ENCODE data around the gene PCDHGA7.
"Not testable (repeated sequence)": the region's sequence is repeated elsewhere in the genome, so short reads cannot be mapped to it uniquely, and the experiment has no call there.

PCDHGA7 gene

DNA sequence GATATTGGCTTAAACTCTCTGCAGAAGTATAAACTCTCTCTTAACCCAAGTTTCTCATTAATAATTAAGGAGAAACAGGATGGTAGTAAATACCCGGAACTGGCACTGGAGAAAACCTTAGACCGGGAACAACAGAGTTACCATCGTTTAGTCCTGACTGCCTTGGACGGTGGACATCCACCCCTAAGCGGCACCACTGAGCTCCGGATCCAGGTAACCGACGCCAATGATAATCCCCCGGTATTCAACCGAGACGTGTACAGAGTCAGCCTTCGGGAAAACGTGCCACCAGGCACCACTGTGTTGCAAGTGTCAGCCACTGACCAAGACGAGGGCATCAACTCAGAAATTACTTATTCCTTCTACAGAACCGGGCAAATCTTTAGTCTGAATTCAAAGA, 16.1 kb downstream of the PCDHGA7 start:
- no peak for DNase-seq

DNA sequence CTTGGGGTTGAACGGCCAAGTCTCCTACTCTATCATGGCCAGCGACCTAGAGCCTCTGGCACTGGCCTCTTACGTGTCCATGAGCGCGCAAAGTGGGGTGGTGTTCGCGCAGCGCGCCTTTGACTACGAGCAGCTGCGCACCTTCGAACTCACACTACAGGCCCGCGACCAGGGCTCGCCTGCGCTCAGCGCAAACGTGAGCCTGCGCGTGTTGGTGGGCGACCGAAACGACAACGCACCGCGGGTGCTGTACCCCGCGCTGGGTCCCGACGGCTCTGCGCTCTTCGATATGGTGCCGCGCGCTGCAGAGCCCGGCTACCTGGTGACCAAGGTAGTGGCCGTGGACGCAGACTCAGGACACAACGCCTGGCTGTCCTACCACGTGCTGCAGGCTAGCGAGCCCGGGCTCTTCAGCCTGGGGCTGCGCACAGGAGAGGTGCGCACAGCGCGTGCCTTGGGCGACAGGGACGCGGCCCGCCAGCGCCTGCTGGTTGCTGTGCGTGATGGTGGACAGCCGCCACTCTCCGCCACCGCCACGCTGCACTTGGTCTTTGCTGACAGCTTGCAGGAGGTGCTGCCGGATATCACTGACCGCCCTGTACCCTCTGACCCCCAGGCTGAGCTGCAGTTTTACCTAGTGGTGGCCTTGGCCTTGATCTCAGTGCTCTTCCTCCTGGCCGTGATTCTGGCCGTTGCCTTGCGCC, 17.2 kb downstream of the PCDHGA7 start:
- DNase-seq, result no peak

DNA sequence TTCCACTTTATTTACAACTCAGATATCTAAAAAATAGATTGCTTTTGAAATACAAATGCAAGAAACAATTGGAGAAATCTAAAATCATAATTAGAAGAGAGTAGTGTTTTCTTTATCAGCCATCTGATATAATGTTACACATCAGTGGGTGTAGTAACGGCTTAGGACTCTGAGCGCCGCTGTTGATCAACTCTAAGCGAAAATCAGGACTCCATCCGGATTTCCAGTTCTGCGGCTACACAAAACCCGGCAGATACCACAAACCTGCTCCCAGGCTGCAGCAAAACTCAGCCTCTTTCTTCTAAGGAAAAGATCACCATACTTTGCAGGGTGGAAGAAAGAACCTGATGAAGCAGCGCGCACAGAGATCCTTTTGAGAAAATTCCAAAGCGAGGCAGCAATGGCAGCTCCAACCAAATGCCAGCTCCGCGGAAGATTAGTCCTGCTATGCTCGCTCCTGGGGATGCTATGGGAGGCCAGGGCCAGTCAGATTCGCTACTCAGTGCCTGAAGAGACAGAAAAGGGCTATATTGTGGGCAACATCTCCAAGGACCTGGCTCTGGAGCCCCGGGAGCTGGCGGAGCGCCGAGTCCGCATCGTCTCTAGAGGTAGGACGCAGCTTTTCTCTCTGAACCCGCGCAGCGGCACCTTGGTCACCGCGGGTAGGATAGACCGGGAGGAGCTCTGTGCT, 20.2 kb downstream of the PCDHGA7 start, which contains the start of gene PCDHGA9:
Gene PCDHGA9 (plus strand): TSS at position 226 of the 691 bp plus-strand sequence. CDS start 175 bp downstream, at position 401.
- peak; percentile 6 to 52 for DNase-seq

DNA sequence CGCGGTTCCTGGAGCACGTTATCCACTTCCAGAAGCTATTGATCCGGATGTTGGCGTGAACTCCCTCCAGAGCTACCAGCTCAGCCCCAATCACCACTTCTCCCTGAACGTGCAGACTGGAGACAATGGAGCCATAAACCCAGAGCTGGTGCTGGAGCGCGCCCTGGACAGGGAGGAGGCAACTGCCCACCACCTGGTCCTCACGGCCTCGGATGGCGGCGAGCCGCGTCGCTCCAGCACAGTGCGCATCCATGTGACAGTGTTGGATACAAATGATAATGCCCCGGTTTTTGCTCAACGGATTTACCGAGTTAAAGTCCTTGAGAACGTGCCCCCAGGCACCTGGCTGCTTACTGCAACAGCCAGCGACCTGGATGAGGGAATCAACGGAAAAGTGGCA, 20.8 kb downstream of the PCDHGA7 start:
- no peak for DNase-seq

DNA sequence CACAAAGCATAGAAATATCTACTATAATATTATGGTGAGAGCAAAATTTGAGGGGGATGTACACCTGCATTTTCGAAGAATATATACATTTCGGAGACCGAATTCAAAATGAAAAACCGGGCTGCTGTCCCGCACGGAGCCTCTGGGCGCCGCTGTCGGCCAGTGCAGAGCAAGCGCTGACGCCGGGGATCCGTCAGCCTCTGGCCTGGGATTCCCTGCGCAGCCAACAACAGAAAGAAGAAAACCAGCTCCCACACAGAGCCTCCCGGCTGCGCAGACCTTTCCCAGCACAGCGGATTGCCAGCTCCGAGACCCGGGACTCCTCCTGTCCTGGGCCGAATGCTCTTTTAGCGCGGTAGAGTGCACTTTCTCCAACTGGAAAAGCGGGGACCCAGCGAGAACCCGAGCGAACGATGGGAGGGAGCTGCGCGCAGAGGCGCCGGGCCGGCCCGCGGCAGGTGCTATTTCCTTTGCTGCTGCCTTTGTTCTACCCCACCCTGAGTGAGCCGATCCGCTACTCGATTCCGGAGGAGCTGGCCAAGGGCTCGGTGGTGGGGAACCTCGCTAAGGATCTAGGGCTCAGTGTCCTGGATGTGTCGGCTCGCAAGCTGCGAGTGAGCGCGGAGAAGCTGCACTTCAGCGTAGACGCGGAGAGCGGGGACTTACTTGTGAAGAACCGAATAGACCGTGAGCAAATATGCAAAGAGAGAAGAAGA, 25.4 kb downstream of the PCDHGA7 start, which contains the start of gene PCDHGB6:
Gene PCDHGB6 (plus strand): TSS at position 232 of the 716 bp plus-strand sequence. CDS start 182 bp downstream, at position 414.
- peak in 1 of 2 experiments; percentile 23 for DNase-seq

DNA sequence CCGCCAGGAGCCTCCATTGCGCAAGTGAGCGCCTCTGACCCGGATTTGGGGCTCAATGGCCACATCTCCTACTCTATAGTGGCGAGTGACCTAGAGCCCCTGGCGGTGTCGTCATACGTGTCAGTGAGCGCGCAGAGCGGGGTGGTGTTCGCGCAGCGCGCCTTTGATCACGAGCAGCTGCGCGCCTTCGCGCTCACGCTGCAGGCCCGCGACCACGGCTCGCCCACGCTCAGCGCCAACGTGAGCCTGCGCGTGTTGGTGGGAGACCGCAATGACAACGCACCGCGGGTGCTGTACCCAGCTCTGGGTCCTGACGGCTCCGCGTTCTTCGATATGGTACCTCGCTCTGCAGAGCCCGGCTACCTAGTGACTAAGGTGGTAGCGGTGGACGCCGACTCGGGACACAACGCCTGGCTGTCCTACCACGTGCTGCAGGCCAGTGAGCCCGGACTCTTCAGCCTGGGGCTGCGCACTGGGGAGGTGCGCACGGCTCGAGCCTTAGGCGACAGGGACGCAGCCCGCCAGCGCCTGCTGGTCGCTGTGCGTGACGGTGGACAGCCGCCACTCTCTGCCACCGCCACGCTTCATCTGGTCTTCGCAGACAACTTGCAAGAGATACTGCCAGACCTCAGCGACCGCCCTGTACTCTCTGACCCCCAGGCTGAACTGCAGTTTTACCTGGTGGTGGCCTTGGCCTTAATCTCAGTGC, 27.2 kb downstream of the PCDHGA7 start:
- no peak for DNase-seq

DNA sequence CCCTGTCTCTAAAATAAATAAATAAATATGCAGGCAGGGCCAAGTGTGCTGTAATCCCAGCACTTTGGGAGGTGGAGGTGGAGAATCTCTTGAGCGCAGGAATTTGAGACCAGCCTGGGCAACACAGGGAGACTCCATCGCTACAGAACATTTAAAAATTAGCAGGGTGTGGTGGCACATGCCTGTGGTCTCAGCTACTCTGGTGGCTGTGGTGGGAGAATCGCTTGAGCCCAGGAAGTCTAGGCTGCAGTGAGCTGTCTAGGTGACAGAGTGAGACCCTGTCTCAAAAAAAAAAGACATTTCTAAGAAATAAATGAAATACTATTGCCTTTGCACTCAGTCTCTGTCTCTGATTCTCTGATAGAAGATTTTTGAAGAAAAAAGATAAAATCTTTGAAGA, 29.0 kb downstream of the PCDHGA7 start:
- no peak for DNase-seq

DNA sequence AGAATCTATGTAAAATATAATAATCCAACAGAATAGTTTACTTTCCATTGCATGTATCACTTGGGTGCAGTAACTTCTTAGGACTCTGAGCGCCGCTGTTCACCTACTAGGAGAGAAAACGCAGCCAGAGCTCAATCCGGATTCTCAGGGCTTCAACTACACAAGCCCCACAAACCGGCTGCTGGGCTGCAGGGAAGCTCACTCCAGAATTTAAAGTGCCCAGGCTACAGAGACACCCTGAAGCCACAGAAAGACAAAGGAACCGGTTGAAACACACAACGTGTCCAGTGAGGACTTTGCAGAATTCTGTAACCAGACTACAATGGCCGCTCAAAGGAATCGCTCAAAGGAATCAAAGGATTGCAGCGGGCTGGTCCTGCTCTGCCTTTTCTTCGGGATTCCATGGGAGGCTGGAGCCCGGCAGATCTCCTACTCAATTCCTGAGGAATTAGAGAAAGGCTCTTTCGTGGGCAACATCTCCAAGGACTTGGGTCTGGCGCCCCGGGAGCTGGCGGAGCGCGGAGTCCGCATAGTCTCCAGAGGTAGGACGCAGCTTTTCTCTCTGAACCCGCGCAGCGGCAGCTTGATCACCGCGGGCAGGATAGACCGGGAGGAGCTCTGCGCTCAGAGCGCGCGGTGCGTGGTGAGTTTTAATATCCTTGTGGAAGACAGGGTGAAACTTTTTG, 30.5 kb downstream of the PCDHGA7 start, which contains the start of gene PCDHGA10:
Gene PCDHGA10 (plus strand): TSS at position 134 of the 686 bp plus-strand sequence. CDS start 189 bp downstream, at position 323.
- peak in 1 of 2 experiments; percentile 83 for DNase-seq

DNA sequence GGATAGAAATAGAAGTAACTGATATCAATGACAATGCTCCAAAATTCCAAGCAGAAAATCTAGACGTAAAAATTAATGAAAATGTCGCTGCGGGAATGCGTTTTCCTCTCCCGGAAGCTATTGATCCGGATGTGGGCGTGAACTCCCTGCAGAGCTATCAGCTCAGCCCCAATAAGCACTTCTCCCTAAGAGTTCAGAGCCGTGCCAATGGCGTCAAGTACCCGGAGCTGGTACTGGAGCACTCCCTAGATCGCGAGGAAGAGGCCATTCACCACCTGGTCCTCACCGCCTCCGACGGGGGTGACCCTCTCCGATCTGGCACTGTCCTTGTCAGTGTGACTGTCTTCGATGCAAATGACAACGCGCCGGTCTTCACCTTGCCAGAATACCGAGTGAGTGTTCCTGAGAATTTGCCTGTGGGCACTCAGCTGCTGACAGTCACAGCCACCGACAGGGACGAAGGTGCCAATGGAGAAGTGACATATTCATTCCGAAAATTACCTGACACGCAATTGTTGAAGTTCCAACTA, 31.1 kb downstream of the PCDHGA7 start:
- no peak for DNase-seq

DNA sequence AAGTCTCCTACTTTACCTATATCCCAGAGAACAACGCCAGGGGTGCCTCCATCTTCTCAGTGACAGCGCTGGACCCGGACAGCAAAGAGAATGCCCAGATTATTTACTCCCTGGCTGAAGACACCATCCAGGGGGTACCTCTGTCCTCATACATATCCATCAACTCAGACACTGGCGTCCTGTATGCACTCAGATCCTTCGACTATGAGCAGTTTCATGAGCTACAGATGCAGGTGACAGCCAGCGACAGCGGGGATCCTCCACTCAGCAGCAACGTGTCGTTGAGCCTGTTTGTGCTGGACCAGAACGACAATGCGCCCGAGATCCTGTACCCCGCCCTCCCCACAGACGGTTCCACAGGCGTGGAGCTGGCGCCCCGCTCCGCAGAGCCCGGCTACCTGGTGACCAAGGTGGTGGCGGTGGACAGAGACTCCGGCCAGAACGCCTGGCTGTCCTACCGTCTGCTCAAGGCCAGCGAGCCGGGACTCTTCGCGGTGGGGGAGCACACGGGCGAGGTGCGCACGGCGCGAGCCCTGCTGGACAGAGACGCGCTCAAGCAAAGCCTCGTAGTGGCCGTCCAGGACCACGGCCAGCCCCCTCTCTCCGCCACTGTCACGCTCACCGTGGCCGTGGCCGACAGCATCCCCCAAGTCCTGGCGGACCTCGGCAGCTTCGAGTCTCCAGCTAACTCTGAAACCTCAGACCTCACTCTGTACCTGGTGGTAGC, 32.2 kb downstream of the PCDHGA7 start:
- not testable (repeated sequence) for DNase-seq

DNA sequence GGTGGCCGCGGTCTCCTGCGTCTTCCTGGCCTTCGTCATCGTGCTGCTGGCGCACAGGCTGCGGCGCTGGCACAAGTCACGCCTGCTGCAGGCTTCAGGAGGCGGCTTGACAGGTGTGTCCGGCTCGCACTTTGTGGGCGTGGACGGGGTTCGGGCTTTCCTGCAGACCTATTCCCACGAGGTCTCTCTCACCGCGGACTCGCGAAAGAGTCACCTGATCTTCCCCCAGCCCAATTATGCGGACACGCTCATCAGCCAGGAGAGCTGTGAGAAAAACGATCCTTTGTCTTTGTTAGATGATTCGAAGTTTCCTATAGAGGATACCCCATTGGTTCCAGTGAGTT, 32.7 kb downstream of the PCDHGA7 start:
- DNase-seq, result not testable (repeated sequence)

DNA sequence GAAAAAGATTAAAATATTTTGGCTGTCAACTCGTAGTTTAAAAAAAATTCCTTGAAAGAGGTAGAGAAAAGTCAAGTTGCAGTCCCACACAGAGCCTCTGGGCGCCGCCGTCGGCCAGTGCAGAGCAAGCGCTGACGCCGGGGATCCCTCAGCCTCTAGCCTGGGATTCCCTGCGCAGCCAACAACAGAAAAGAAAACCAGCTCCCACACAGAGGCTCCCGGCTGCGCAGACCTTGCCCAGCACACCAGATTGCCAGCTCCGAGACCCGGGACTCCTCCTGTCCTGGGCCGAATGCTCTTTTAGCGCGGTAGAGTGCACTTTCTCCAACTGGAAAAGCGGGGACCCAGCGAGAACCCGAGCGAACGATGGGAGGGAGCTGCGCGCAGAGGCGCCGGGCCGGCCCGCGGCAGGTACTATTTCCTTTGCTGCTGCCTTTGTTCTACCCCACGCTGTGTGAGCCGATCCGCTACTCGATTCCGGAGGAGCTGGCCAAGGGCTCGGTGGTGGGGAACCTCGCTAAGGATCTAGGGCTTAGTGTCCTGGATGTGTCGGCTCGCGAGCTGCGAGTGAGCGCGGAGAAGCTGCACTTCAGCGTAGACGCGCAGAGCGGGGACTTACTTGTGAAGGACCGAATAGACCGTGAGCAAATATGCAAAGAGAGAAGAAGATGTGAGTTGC, 35.1 kb downstream of the PCDHGA7 start, which contains the start of gene PCDHGB7:
Gene PCDHGB7 (plus strand): TSS at position 184 of the 679 bp plus-strand sequence. CDS start 183 bp downstream, at position 367.
- peak; percentile 29 to 79 for DNase-seq

DNA sequence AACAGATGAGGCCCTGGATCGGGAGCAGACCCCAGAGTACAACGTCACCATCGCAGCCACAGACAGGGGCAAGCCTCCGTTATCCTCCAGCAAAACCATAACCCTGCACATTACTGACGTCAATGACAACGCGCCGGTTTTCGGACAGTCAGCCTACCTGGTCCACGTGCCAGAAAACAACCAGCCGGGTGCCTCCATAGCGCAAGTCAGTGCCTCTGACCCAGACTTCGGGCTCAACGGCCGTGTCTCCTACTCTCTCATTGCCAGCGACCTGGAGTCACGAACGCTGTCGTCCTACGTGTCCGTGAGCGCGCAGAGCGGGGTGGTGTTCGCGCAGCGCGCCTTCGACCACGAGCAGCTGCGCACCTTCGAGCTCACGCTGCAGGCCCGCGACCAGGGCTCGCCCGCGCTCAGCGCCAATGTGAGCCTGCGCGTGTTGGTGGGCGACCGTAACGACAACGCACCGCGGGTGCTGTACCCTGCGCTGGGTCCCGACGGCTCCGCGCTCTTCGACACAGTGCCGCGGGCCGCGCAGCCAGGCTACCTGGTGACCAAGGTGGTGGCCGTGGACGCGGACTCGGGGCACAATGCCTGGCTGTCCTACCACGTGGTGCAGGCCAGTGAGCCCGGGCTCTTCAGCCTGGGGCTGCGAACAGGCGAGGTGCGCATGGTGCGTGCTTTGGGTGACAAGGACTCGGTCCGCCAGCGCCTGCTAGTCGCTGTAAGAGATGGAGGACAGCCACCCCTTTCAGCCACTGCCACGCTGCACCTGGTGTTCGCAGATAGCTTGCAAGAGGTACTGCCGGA, 36.7 kb downstream of the PCDHGA7 start:
- DNase-seq, result no peak

DNA sequence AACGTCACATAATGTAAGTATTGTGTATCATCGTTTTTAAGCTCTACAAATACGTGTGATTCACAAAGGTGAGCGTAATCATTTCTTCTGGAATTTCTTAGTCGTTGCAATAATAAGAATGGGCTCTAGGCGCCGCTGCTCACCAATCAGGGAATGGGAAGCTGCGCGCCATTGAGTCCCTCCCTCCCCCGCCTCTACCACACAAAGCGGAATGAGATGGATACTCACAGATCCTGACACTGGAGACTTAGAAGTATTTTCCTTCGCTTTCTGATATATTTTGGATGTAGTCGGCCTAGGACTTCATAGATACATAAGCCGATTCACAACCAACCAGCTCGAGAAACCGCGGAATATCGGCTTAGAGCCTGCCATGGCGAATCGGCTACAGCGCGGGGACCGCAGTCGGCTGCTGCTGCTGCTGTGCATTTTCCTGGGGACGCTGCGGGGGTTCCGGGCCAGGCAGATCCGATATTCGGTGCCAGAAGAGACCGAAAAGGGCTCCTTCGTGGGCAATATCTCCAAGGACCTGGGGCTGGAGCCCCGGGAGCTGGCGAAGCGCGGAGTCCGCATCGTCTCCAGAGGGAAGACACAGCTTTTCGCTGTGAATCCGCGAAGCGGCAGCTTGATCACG, 38.4 kb downstream of the PCDHGA7 start, which contains the start of gene PCDHGA11:
Gene PCDHGA11 (plus strand): TSS at position 197 of the 634 bp plus-strand sequence. CDS start 177 bp downstream, at position 374.
- DNase-seq, result peak in 1 of 2 experiments; percentile 27

DNA sequence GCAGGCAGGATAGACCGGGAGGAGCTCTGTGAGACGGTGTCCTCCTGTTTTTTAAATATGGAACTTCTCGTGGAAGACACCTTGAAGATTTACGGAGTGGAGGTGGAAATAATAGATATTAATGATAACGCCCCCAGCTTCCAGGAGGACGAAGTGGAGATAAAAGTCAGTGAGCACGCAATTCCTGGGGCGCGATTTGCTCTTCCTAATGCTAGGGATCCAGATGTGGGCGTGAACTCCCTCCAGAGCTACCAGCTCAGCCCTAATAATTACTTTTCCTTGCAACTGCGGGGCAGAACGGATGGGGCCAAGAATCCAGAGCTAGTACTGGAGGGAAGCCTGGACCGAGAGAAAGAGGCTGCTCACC, 38.9 kb downstream of the PCDHGA7 start:
- no peak for DNase-seq

DNA sequence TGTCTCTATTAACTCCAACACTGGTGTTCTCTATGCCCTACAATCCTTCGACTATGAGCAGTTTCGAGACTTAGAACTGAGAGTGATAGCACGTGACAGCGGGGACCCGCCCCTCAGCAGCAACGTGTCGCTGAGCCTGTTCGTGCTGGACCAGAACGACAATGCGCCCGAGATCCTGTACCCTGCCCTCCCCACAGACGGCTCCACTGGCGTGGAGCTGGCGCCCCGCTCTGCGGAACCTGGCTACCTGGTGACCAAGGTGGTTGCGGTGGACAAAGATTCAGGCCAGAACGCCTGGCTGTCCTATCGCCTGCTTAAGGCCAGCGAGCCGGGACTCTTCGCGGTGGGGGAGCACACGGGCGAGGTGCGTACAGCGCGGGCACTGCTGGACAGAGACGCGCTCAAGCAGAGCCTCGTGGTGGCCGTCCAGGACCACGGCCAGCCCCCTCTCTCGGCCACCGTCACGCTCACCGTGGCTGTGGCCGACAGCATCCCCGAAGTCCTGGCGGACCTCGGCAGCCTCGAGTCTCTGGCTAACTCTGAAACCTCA, 40.3 kb downstream of the PCDHGA7 start:
- DNase-seq, result no peak

DNA sequence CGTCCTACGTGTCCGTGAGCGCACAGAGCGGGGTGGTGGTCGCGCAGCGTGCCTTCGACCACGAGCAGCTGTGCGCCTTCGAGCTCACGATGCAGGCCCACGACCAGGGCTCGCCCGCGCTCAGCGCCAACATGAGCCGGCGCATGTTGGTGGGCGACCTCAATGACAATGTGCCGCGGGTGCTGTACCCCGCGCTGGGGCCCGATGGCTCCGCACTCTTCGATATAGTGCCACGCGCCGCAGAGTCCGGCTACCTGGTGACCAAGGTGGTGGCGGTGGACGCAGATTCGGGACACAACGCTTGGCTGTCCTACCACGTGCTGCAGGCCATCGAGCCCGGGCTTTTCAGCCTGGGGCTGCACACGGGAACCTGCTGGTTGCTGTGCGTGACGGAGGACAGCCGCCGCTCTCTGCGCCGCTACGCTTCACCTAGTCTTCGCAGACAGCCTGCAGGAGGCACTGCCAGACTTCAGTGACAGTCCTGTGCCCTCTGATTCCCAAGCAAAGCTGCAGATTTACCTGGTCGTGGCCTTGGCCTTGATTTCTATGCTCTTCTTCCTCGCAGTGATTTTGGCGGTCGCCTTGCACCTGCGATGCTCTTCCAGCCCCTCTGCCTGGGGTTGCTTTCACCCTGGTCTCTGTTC, 45.4 kb downstream of the PCDHGA7 start:
- no peak for DNase-seq
